Measurements from ENCODE around the gene JOSD1.

Gene JOSD1

GRCh38 chr22:38745676-38746460, 45.1 kb upstream of the JOSD1 start:
- no peak overlapping the region for H2AFZ ChIP-seq (ENCODE audit: low read length)
- no peak for TF ChIP-seq CTCF (IDR thresholded peaks at IDR 0.05; ENCODE audit: low read length)
- no peak for TF ChIP-seq EZH2phosphoT487 (IDR thresholded peaks at IDR 0.05; ENCODE audit: low read length)
- TF ChIP-seq EZH2 (optimal IDR thresholded peaks at IDR 0.05; ENCODE audit: low read depth, low read length) = no peak
- H3K9me3 ChIP-seq (replicated peaks; ENCODE audit: insufficient read depth, low read length) = no peaks in the 10 kb centered on the region
- DNase-seq = no peak
- H3K36me3 ChIP-seq (replicated peaks; ENCODE audit: insufficient read depth, low read length) = peaks cover 37% of the 10 kb centered on the region
- H3K4me3 ChIP-seq (ENCODE audit: low read length) = no peak overlapping the region
- H3K9ac ChIP-seq (ENCODE audit: low read length) = no peak overlapping the region
- H3F3A ChIP-seq (ENCODE audit: insufficient read depth, low read length) = peaks cover 16% of the 10 kb centered on the region; the same call in 1 of the 2 replicates
- no peaks in the 10 kb centered on the region for H4K20me1 ChIP-seq (ENCODE audit: insufficient read depth, low read length)
- H3K27ac ChIP-seq (ENCODE audit: low read length) = no peak overlapping the region
- no peak overlapping the region for H3K4me2 ChIP-seq (ENCODE audit: low read depth, low read length)
- H3K27me3 ChIP-seq (replicated peaks; ENCODE audit: insufficient read depth, low read length) = no peaks in the 10 kb centered on the region
- H3K4me1 ChIP-seq (ENCODE audit: low read length) = peaks cover 10% of the 10 kb centered on the region
- peaks cover 71% of the 10 kb centered on the region for H3K79me2 ChIP-seq (ENCODE audit: low read length)
- H3K9me2 ChIP-seq (replicated peaks; ENCODE audit: insufficient read depth, low read length) = no peaks in the 10 kb centered on the region

GRCh38 chr22:38744981-38745380, 44.2 kb upstream of the JOSD1 start:
- Histone ChIP-seq H3K27ac (ENCODE audit: low read length) (no peak overlapping the region), H4K20me1 (ENCODE audit: insufficient read depth, low read length) (no peaks in the 10 kb centered on the region), H3K9me2 (replicated peaks; ENCODE audit: insufficient read depth, low read length) (no peaks in the 10 kb centered on the region), H3K9ac (ENCODE audit: low read length) (no peak overlapping the region), H3K9me3 (replicated peaks; ENCODE audit: insufficient read depth, low read length) (no peaks in the 10 kb centered on the region), H3F3A (ENCODE audit: insufficient read depth, low read length) (peaks cover 15% of the 10 kb centered on the region; the same call in 1 of the 2 replicates), H3K27me3 (replicated peaks; ENCODE audit: insufficient read depth, low read length) (no peaks in the 10 kb centered on the region), H3K4me3 (ENCODE audit: low read length) (no peak overlapping the region), H3K79me2 (ENCODE audit: low read length) (peaks cover 66% of the 10 kb centered on the region), H3K4me2 (ENCODE audit: low read depth, low read length) (no peak overlapping the region), H2AFZ (ENCODE audit: low read length) (no peak overlapping the region), H3K36me3 (replicated peaks; ENCODE audit: insufficient read depth, low read length) (peaks cover 28% of the 10 kb centered on the region), H3K4me1 (ENCODE audit: low read length) (0 out of 2 replicates have a peak, but pooled peaks cover under 1% of the 10 kb centered on the region)
- no peak for DNase-seq
- TF ChIP-seq EZH2 (optimal IDR thresholded peaks at IDR 0.05; ENCODE audit: low read depth, low read length) (no peak), CTCF (IDR thresholded peaks at IDR 0.05; ENCODE audit: low read length) (no peak), EZH2phosphoT487 (IDR thresholded peaks at IDR 0.05; ENCODE audit: low read length) (no peak)

DNA sequence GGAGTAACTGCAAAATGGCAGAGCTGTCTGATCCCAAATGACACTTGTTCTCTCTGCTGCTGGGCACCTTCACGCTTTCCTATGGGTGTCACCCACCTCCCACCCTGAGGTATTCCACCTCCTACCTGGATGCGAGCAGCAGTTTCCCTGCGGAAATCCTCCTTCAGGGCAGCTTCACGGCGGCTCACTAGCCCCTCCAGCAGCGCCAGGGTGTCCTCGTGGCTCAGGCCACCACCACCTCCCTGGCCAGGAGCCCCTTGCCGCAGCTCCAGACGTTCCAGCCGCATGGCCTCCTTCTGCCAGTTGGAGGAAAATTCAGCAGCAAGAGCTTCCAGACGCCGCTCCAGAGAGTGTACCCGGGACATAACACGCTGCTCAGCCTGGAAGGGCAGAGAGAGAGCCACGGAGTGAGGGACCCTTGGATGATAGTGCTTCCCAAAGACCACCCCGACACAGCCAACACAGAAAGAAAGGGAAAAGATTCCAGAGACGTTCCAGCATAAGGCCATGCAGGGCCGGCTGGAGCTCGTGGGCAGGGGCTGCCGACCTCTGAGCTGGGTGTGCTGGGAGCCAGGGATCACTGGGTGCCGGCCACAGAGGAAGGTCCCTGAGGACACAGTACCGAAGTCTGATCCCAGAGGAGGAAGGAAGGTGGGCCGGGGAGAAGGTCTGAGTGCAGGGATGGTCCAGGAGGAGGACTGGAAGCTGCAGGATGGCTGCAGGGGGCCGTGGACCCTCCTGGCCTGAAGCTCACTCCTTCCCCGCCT, 41.6 kb upstream of the JOSD1 start:
- H3K9ac ChIP-seq (ENCODE audit: low read length) = no peak overlapping the region
- no peak for TF ChIP-seq EZH2 (optimal IDR thresholded peaks at IDR 0.05; ENCODE audit: low read depth, low read length)
- TF ChIP-seq EZH2phosphoT487 (IDR thresholded peaks at IDR 0.05; ENCODE audit: low read length) = no peak
- TF ChIP-seq CTCF (IDR thresholded peaks at IDR 0.05; ENCODE audit: low read length) = no peak
- no peak overlapping the region for H3K27ac ChIP-seq (ENCODE audit: low read length)
- DNase-seq = no peak
- H3K9me3 ChIP-seq (replicated peaks; ENCODE audit: insufficient read depth, low read length) = no peaks in the 10 kb centered on the region
- H4K20me1 ChIP-seq (ENCODE audit: insufficient read depth, low read length) = no peaks in the 10 kb centered on the region
- no peaks in the 10 kb centered on the region for H3K4me1 ChIP-seq (ENCODE audit: low read length)
- peaks cover 32% of the 10 kb centered on the region for H3F3A ChIP-seq (ENCODE audit: insufficient read depth, low read length)
- H3K4me2 ChIP-seq (ENCODE audit: low read depth, low read length) = no peak overlapping the region
- H2AFZ ChIP-seq (ENCODE audit: low read length) = no peak overlapping the region
- H3K4me3 ChIP-seq (ENCODE audit: low read length) = no peak overlapping the region
- H3K27me3 ChIP-seq (replicated peaks; ENCODE audit: insufficient read depth, low read length) = no peaks in the 10 kb centered on the region
- no peaks in the 10 kb centered on the region for H3K9me2 ChIP-seq (replicated peaks; ENCODE audit: insufficient read depth, low read length)
- peaks cover 63% of the 10 kb centered on the region for H3K79me2 ChIP-seq (ENCODE audit: low read length)
- H3K36me3 ChIP-seq (replicated peaks; ENCODE audit: insufficient read depth, low read length) = peaks cover 34% of the 10 kb centered on the region

Data from MM.1S (cell line).